Jurkat, Clone E6-1 (cell line): ENCODE results near the gene TMEM114.

ENCODE experiments used
- DNase-seq: peaks from one replicate; pipeline ENCODE4 v3.0.0-alpha.2; 2011; ENCODE audit warnings: low read depth, low spot score
- H3K4me3 ChIP-seq: 2 replicates; pipeline ENCODE4 v1.5.1; 2011; ENCODE audit warnings: mild to moderate bottlenecking, low read length, control low read depth, moderate library complexity

Gene TMEM114

GRCh38 chr16:8614435-8615029 is 24.2 kb upstream of the TMEM114 start:
- DNase-seq: no peak
- no peak overlapping the region for H3K4me3 ChIP-seq

DNA sequence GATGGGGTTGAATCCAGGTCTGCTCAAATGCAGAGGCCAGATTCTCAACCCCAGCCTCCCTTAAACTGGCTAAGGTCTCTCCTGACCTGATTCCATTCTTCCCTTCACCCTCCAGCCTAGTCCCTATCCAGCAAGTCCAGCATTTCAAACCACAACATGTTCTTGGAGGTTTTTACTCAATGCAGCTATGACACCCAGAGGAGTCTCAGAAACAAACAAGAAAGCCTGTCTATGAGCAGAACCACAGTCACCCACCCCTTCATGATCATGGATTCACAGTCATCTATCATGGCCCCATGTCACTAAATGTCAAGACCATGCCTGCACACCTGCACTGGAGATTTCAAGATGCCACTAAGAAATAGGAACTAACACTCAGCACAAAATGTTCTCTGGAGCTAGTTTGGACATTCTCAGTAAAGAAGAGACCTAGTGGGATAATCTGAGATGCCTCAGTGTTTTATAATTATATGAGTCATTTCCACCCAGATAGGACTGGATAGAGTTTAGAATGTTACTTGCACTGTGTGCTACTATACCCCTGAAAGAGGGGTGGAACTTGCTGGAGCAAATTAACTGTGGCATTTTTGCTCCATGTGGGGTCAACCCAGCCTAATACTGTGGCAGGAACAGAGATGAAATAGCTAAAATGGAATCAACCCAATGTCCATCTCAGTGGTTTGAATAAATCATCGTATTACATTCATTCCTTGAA is 21.7 kb upstream of the TMEM114 start:
- H3K4me3 ChIP-seq: no peak overlapping the region
- no peak for DNase-seq

- no peak for DNase-seq
- no peak overlapping the region for H3K4me3 ChIP-seq
These were observed 20.8 kb upstream of the TMEM114 start for GRCh38 chr16:8611122-8611521.

GRCh38 chr16:8607214-8607613 is 16.9 kb upstream of the TMEM114 start:
- no peak overlapping the region for H3K4me3 ChIP-seq
- no peak for DNase-seq

DNA sequence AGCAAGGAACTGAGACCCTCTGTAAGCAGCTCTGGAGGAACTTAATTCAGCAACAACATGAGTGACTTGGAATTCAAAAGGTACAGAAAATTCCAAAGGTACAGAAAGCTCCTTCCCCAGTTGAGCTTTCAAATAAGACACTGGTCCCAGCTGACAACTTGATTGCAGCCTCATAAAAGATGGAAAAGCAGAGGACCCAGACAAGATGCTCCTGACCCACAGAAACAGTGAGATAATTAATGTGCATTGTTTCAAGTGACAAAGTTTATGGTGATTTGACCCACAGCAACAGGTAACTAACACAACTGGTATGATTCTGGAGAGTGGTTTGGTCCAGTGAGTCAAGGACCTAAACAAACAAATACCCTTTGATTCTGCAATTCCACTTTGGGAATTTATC is 15.2 kb upstream of the TMEM114 start:
- no peak for DNase-seq
- H3K4me3 ChIP-seq: no peak overlapping the region

- no peak for DNase-seq
- H3K4me3 ChIP-seq: no peak overlapping the region
These were observed 9.9 kb upstream of the TMEM114 start for GRCh38 chr16:8600144-8600775.

DNA sequence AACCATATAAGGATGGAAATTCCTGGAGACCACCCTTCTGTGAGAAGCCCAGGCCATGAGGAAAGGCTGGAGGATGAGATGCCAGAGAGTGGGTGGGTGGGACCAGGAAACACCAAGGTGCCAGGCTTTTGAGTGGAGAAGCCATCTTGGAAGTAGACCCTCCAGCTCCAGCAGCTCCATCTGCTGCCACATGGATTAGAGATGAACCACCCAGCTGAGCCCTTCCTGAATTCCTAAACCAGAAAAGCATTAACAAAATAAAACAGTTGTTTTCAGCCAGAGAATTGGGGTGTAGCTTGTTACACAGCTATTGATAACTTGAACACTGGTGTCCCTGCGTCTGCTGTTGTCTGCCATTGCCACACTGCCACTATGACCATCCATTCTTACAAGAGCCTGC is 6.3 kb upstream of the TMEM114 start:
- DNase-seq: no peak
- no peak overlapping the region for H3K4me3 ChIP-seq

- no peak for DNase-seq
- no peak overlapping the region for H3K4me3 ChIP-seq
These were observed 5.5 kb upstream of the TMEM114 start for GRCh38 chr16:8595783-8596182.

DNA sequence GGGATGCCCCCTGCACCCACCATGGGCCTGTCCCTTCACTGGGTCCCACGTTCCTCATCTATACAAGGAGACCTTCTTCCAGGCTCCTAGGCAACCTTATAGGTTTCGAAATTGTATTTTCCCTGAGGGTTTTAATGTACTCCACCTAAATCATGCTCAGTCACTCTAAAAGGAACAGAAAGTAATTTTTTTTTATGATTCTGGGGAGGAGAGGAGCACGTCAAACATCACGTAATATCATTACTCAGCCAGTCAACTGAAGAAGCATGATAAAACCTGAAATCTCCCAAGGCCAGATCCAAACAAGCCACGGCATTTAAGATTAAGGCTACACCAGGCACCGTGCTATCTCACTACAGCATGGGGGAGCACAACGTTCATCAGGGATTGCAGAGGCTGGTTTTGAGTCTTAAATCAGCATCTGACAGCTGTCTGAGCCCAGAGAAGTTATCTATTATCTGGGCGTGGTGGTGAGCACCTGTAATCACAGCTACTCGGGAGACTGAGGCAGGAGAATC is 3.9 kb upstream of the TMEM114 start:
- DNase-seq: no peak
- H3K4me3 ChIP-seq: no peak overlapping the region

GRCh38 chr16:8591451-8591850 is 1.1 kb upstream of the TMEM114 start:
- no peak overlapping the region for H3K4me3 ChIP-seq
- DNase-seq: no peak

DNA sequence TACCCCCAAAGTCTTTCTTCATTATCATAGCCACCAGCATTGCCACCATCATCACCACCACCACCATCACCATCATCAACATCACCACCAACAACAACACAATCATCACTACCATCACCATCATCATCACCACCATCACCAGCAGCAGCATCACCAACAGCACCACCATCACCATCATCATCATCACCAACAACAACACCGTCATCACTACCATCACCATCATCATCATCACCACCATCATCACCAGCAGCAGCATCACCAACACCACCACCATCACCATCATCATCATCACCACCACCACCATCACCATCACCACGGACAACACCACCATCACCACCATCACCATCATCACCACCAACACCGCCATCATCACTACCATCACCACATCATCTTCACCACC is 500 bp upstream of the TMEM114 start:
- no peak overlapping the region for H3K4me3 ChIP-seq
- no peak for DNase-seq

- H3K4me3 ChIP-seq: no peak overlapping the region
- no peak for DNase-seq
These were observed 1.0 kb downstream of the TMEM114 start for GRCh38 chr16:8589057-8589899.

DNA sequence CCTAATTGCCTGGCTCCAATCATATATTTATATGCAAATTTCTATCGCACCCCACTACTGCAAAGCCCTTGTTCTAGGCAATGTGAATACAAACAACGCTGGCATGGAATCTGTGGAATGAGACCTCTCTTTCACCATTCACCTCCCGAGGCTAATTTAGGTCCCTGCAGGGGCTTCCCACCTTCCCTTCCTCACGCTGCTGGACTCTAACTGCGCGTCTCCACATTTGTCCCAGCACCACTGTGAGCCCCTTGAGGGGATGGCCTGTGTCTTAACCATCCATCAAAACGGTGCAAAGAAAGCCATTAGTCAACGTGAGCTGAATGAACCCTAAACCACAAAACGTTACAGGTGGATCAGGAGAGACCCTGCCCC is 1.6 kb downstream of the TMEM114 start:
- no peak for DNase-seq
- H3K4me3 ChIP-seq: no peak overlapping the region

DNA sequence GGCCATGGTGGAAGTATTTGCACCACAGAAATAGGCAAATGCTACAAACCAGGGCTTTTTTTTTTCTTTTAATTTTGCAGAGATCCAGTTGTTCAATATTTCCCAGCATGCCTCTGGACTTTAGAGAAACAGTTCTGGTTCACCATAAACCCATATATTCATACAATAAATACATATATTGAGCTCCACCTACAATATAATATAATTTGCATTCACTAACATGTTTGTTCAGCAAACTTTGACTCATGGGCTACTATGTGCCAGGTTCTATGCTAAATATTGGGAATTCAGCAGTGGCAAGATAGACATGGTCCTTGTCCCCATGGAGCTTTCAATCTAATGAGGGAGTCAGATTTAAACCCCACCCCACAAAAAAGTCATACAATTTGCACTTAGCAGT is 3.2 kb downstream of the TMEM114 start:
- no peak overlapping the region for H3K4me3 ChIP-seq
- DNase-seq: no peak

DNA sequence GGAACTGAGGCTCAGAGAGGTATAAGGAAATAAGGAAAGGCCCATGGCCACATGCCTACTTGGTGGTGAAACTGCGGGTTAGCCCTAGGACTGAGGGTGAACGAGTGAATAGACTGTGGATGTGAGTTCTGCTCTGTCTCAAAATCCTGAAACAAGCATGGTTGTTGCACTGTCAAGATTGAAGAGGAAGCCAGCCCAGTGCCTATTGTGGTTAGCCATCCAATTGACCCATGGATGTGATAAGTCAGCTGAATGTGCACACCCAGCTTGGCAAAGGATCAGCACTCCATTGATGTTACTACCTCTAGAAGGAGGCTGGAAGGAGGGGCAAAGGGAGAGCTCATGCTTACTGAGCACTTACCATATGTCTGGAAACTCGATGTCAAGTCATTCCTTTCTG is 4.5 kb downstream of the TMEM114 start:
- no peak for DNase-seq
- H3K4me3 ChIP-seq: no peak overlapping the region

- no peak for DNase-seq
- H3K4me3 ChIP-seq: no peak overlapping the region
These were observed 5.3 kb downstream of the TMEM114 start for GRCh38 chr16:8585041-8585440.

- H3K4me3 ChIP-seq: no peak overlapping the region
- DNase-seq: no peak
These were observed 6.6 kb downstream of the TMEM114 start for GRCh38 chr16:8583732-8584131.

- no peak for DNase-seq
- H3K4me3 ChIP-seq: no peak overlapping the region
These were observed 7.1 kb downstream of the TMEM114 start for GRCh38 chr16:8583199-8583598.

DNA sequence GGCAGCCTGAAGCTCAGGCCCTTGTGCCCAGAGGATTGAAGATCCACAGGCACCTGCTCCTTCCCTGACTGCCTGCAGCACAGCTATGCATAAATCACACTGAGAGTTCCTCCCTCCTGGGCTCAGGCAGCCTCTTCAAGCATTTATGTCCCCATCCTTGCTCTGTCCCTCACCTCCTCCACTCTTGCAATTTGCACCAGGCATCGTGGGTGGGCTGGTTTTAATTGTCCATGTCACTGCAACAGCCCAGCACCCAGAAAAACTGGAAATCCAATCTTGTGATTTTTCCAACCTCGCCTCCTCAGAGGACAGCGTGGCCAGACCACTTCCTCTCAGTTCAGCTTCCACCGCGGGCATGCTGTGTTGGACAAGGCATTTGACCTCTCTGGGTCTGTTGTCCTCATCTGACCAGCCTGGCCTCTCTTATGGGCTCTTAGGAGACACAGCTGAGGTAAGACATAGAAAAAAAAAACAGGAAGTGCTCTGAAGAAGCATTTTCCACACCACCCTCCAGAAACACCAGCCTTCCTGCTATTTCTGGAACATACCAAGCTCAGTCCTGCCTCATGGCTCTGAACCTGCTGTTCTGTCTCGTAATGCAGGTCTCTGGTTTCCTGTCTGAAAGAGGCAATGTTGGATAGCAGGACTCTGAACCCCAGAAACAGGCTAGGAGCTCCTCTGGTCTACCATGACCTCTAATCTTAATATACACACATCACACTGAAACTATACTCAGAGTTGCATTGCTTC is 8.3 kb downstream of the TMEM114 start:
- no peak for DNase-seq
- H3K4me3 ChIP-seq: no peak overlapping the region
